Esophagus (tissue), 2 donors: ENCODE data around the gene TUBE1. TPM values are rescaled to one million over a fixed set of nuclear protein-coding genes. Genes with fewer than 3 reads are reported as not detected.
"Not testable (repeated sequence)": the region's sequence is repeated elsewhere in the genome, so short reads cannot be mapped to it uniquely, and the experiment has no call there.

Source experiments
- H3K27ac ChIP-seq, 2 donors: one replicate each; pipeline ENCODE4 v1.5.1; 2013; ENCODE audit warnings: low read depth in 2 of 2, mild to moderate bottlenecking in 2 of 2, inconsistent platforms in 1 of 2, low read length in 1 of 2, moderate library complexity in 1 of 2
- H3K27me3 ChIP-seq, 2 donors: one replicate each; pipeline ENCODE4 v1.6.1; 2013; ENCODE audit warnings: low read length in 2 of 2, control low read depth in 1 of 2, mild to moderate bottlenecking in 1 of 2; ENCODE audit not compliant: insufficient read depth in 2 of 2, control insufficient read depth in 1 of 2
- H3K36me3 ChIP-seq, 2 donors: one replicate each; pipeline ENCODE4 v1.6.1; 2013; ENCODE audit warnings: low read length in 1 of 2; ENCODE audit not compliant: control insufficient read depth in 2 of 2, insufficient read depth in 2 of 2
- H3K4me1 ChIP-seq, 2 donors: one replicate each; pipeline ENCODE4 v1.6.1; 2013; ENCODE audit warnings: low read length in 1 of 2; ENCODE audit not compliant: control insufficient read depth in 2 of 2, insufficient read depth in 2 of 2
- H3K4me3 ChIP-seq, 2 donors: one replicate each; pipeline ENCODE4 v1.5.1; 2013; ENCODE audit warnings: low read length in 2 of 2, mild to moderate bottlenecking in 2 of 2, low read depth in 1 of 2, moderate library complexity in 1 of 2
- H3K9me3 ChIP-seq, 2 donors: one replicate each; pipeline ENCODE4 v1.6.1; 2013; ENCODE audit warnings: mild to moderate bottlenecking in 2 of 2, low read depth in 1 of 2, low read length in 1 of 2, moderate library complexity in 1 of 2; ENCODE audit not compliant: control insufficient read depth in 2 of 2, insufficient read depth in 1 of 2
- WGBS, 2 donors: extraction: QIAGEN DNeasy Blood & Tissue Kit; methylation state at CpG; one replicate each; pipeline ENCODE4 v1.1.7; 2013; 5-methylcytosine and 5-hydroxymethylcytosine counted together
- polyA plus RNA-seq, 2 donors: library from polyadenylated mRNA; stranded (reverse); fragments of 200-250 nt; gene quantifications; one replicate each; pipeline ENCODE4 v1.2.3, GENCODE V29; 2013
- donor health status: healthy with polysubstance abuse.
- donor health status: Bipolar disorder and iron deficiency.

The TUBE1 gene
- polyA plus RNA-seq, 2 donors: 6.7 to 8.3 TPM

GRCh38 chr6:112113918-112114317 is 26.6 kb upstream of the TUBE1 start:
- H3K27ac ChIP-seq: no peak overlapping the region
- no peaks in the 10 kb centered on the region for H3K27me3 ChIP-seq
- H3K4me1 ChIP-seq: no peaks in the 10 kb centered on the region
- no peak overlapping the region for H3K4me3 ChIP-seq
- peaks cover 0 to 3% of the 10 kb centered on the region in 2 donors for H3K36me3 ChIP-seq
- no peaks in the 10 kb centered on the region for H3K9me3 ChIP-seq

- Histone ChIP-seq H3K27me3 (no peaks in the 10 kb centered on the region), H3K9me3 (no peaks in the 10 kb centered on the region), H3K4me3 (no peak overlapping the region), H3K4me1 (no peaks in the 10 kb centered on the region), H3K36me3 (peaks cover 0 to 3% of the 10 kb centered on the region in 2 donors), H3K27ac (no peak overlapping the region)
- whole genome bisulfite sequencing, 2 donors: 63 to 70% methylated on average over 3 of the region's 3 CpGs
These were observed 26.1 kb upstream of the TUBE1 start for GRCh38 chr6:112113431-112113830.

GRCh38 chr6:112109262-112109661 is 22.0 kb upstream of the TUBE1 start:
- Histone ChIP-seq H3K27ac (peak overlapping the region in 1 of 2 donors; percentile 14), H3K4me1 (no peaks in the 10 kb centered on the region), H3K27me3 (no peaks in the 10 kb centered on the region), H3K9me3 (no peaks in the 10 kb centered on the region), H3K4me3 (no peak overlapping the region), H3K36me3 (peaks cover 0 to 3% of the 10 kb centered on the region in 2 donors)
- 53 to 59% methylated on average over 9 of the region's 9 CpGs for WGBS, 2 donors

- no peaks in the 10 kb centered on the region for H3K9me3 ChIP-seq
- H3K27ac ChIP-seq: no peak overlapping the region
- no peaks in the 10 kb centered on the region for H3K4me1 ChIP-seq
- no peaks in the 10 kb centered on the region for H3K36me3 ChIP-seq
- no peak overlapping the region for H3K4me3 ChIP-seq
- 68 to 71% methylated on average over 2 of the region's 2 CpGs for WGBS, 2 donors
- H3K27me3 ChIP-seq: no peaks in the 10 kb centered on the region
These were observed 19.3 kb upstream of the TUBE1 start for GRCh38 chr6:112106562-112106961.

- WGBS, 2 donors: 97% methylated on average over 2 of the region's 2 CpGs
- H3K4me1 ChIP-seq, H3K4me3 ChIP-seq, H3K36me3 ChIP-seq, H3K27me3 ChIP-seq, H3K9me3 ChIP-seq, H3K27ac ChIP-seq: not testable (repeated sequence)
These were observed 18.7 kb upstream of the TUBE1 start for GRCh38 chr6:112106026-112106425.

GRCh38 chr6:112100561-112100960 is 13.3 kb upstream of the TUBE1 start:
- 79% methylated on average over 4 of the region's 4 CpGs for whole genome bisulfite sequencing, 2 donors
- Histone ChIP-seq H3K4me1 (no peaks in the 10 kb centered on the region), H3K27me3 (no peaks in the 10 kb centered on the region), H3K36me3 (no peaks in the 10 kb centered on the region), H3K27ac (no peak overlapping the region), H3K9me3 (no peaks in the 10 kb centered on the region), H3K4me3 (no peak overlapping the region)

- Histone ChIP-seq H3K36me3 (no peaks in the 10 kb centered on the region), H3K4me3 (no peak overlapping the region), H3K9me3 (no peaks in the 10 kb centered on the region), H3K4me1 (no peaks in the 10 kb centered on the region), H3K27ac (no peak overlapping the region), H3K27me3 (no peaks in the 10 kb centered on the region)
- 89 to 92% methylated on average over 2 of the region's 2 CpGs for WGBS, 2 donors
These were observed 9.6 kb upstream of the TUBE1 start for GRCh38 chr6:112096901-112097300.

- Histone ChIP-seq H3K4me3 (peak overlapping the region; percentile 90 to 95), H3K36me3 (no peaks in the 10 kb centered on the region), H3K9me3 (no peaks in the 10 kb centered on the region), H3K27ac (peak overlapping the region; percentile 84 to 86), H3K27me3 (no peaks in the 10 kb centered on the region), H3K4me1 (no peaks in the 10 kb centered on the region)
- 20 to 23% methylated on average over 7 of the region's 7 CpGs for WGBS, 2 donors
These were observed 634 bp upstream of the TUBE1 start for GRCh38 chr6:112087916-112088315.

GRCh38 chr6:112086744-112087135 is 542 bp downstream of the TUBE1 start:
- 0 to 1% methylated on average over 8 of the region's 8 CpGs for WGBS, 2 donors
- H3K9me3 ChIP-seq: no peaks in the 10 kb centered on the region
- no peaks in the 10 kb centered on the region for H3K36me3 ChIP-seq
- H3K4me1 ChIP-seq: no peaks in the 10 kb centered on the region
- H3K27ac ChIP-seq: peak overlapping the region; percentile 84 to 86
- H3K27me3 ChIP-seq: no peaks in the 10 kb centered on the region
- peak overlapping the region; percentile 90 to 95 for H3K4me3 ChIP-seq

- Histone ChIP-seq H3K4me1 (no peaks in the 10 kb centered on the region), H3K27ac (no peak overlapping the region), H3K9me3 (no peaks in the 10 kb centered on the region), H3K27me3 (no peaks in the 10 kb centered on the region), H3K36me3 (no peaks in the 10 kb centered on the region), H3K4me3 (no peak overlapping the region)
- WGBS, 2 donors: 84 to 91% methylated on average over 8 of the region's 8 CpGs
These were observed 1.8 kb downstream of the TUBE1 start for GRCh38 chr6:112085286-112086065.
